BLaER1 (cell line): ENCODE data around the gene ARPP19.
"Not testable (repeated sequence)": the region's sequence is repeated elsewhere in the genome, so short reads cannot be mapped to it uniquely, and the experiment has no call there.

Experiments
- H3K27ac ChIP-seq: shearing (Covaris generic); formaldehyde crosslinking; 2 replicates; pipeline ENCODE4 v1.8.1; 2022
- H3K27me3 ChIP-seq: shearing (Covaris generic); formaldehyde crosslinking; 2 replicates; pipeline ENCODE4 v1.8.1; 2022
- H3K36me3 ChIP-seq: shearing (Covaris generic); formaldehyde crosslinking; 2 replicates; pipeline ENCODE4 v1.8.1; 2022
- H3K4me1 ChIP-seq: shearing (Covaris generic); formaldehyde crosslinking; 2 replicates; pipeline ENCODE4 v1.8.1; 2022
- H3K4me2 ChIP-seq: shearing (Covaris generic); formaldehyde crosslinking; 2 replicates; pipeline ENCODE4 v1.8.1; 2022
- H3K4me3 ChIP-seq: shearing (Covaris generic); formaldehyde crosslinking; 2 replicates; pipeline ENCODE4 v1.8.1; 2022
- H3K9ac ChIP-seq: shearing (Covaris generic); formaldehyde crosslinking; 2 replicates; pipeline ENCODE4 v1.8.1; 2022
- H3K9me3 ChIP-seq: shearing (Covaris generic); formaldehyde crosslinking; 2 replicates; pipeline ENCODE4 v1.8.1; 2022
- H4K20me1 ChIP-seq: shearing (Covaris generic); formaldehyde crosslinking; 2 replicates; pipeline ENCODE4 v1.8.1; 2022
- Cebpa-rat ChIP-seq: shearing (Covaris generic); IDR thresholded peaks from 2 replicates; pipeline ENCODE4 v1.8.1; 2022

The ARPP19 gene

DNA sequence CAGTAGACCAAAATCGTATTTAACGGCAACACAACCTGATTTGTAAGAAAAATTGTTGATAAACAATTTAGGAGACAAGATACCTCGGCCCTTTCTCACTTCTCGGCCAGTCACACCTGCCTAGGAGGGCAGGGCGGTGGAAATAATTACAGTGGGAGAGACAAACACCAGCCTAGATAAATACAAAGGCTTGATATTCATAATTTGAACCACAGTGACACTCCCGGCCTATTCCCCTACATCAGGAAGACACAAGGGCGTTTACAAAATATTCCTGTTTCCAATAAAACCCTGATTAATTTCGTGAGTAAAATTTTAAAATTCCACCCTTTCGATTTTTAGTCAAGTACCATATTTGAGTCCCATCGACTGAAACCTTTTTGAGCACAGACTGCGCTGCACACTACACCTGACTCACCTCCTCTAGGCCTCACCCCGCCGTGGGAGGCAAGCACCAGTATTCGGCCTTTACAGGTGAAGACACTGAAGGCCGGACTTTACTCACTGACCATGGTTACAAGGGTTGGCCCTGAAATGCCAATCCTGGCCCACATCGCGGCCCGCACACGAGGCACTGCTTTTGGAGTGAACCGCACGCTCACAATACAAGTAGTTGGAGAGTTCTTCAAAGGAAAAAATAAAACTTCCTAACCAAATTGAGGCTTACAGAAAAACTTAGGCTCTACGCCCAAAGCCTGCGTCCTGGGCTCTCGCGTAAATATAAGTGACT, 794 bp downstream of the ARPP19 start:
- H3K36me3 ChIP-seq, result peaks cover 19% of the 10 kb centered on the region
- peak overlapping the region; percentile 96 for H3K9ac ChIP-seq
- H3K9me3 ChIP-seq, result no peaks in the 10 kb centered on the region
- H3K4me3 ChIP-seq, result peak overlapping the region; percentile 81
- peaks cover 20% of the 10 kb centered on the region for H3K4me1 ChIP-seq
- H4K20me1 ChIP-seq, result peaks cover 53% of the 10 kb centered on the region
- H3K27me3 ChIP-seq, result no peaks in the 10 kb centered on the region
- H3K27ac ChIP-seq, result peak overlapping the region; percentile 91
- H3K4me2 ChIP-seq, result peak overlapping the region; percentile 82
- no peak for TF ChIP-seq Cebpa-rat

DNA sequence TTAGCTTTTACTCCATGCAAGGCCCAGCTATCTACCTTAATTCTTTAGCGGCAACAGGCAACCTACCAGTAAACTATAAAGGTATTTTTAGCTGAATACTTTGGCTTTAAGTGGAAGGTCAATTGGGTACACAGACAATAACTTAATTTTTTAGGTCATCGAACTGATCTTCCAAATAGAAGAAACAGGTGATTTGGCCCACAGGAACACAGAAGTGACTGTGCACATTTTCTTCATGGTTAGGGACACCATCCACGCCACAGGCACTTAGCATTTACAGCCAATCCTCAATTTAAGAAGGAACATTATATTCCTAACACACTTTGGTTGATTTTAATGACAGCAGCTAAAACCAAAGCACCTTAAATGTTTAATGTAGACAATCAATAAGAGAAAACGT, 1.9 kb downstream of the ARPP19 start:
- Histone ChIP-seq H3K4me3 (peak overlapping the region; percentile 81), H3K9me3 (no peaks in the 10 kb centered on the region), H3K27me3 (no peaks in the 10 kb centered on the region), H3K4me1 (peaks cover 20% of the 10 kb centered on the region), H3K9ac (peak overlapping the region; percentile 96), H3K36me3 (peaks cover 27% of the 10 kb centered on the region), H3K27ac (no peak overlapping the region), H4K20me1 (peaks cover 64% of the 10 kb centered on the region), H3K4me2 (peak overlapping the region; percentile 82)
- TF ChIP-seq Cebpa-rat, result no peak

DNA sequence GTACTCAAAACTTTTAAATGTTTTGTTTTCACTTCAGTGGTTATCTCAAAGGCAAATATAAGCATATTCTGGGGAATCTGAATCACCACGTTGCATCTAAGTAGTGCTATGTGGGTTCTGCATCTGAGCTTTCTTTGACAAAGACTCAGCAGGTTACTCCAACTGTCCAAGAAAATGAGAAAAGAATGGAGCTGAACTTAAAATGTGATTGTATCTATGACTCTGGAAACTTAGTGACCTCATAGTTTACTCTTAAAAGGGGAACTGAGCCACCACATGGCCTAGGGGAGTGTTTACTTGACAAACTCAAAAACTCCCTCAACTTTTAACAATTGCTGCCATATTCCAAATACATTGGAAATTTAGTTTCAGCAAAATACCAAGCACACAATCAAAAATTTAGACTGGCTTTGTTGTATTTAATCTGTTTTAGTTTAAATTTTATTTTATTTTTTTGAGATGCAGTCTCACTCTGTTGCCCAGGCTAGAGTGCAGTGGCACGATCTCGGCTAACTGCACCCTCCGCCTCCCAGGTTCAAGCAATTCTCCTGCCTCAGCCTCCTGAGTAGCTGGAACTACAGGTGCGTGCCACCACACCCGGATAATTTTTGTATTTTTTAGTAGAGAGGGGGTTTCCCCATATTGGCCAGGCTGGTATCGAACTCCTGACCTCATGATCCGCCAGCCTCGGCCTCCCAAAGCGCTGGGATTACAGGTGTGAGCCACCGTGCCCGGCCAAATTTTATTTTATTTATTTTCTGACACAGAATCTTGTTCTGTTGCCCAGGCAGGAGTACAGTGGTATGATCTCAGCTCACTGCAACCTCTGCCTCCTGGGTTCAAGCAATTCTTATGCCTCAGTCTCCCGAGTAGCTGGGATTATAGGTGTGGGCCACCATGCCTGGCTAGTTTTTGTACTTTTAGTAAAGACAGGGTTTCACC, 3.1 kb downstream of the ARPP19 start:
- Histone ChIP-seq H4K20me1 (peaks cover 76% of the 10 kb centered on the region), H3K4me2 (peak overlapping the region; percentile 82), H3K4me1 (peaks cover 20% of the 10 kb centered on the region), H3K36me3 (peaks cover 29% of the 10 kb centered on the region)
- H3K27me3 ChIP-seq, H3K27ac ChIP-seq, H3K9me3 ChIP-seq, H3K4me3 ChIP-seq, H3K9ac ChIP-seq: not testable (repeated sequence)

DNA sequence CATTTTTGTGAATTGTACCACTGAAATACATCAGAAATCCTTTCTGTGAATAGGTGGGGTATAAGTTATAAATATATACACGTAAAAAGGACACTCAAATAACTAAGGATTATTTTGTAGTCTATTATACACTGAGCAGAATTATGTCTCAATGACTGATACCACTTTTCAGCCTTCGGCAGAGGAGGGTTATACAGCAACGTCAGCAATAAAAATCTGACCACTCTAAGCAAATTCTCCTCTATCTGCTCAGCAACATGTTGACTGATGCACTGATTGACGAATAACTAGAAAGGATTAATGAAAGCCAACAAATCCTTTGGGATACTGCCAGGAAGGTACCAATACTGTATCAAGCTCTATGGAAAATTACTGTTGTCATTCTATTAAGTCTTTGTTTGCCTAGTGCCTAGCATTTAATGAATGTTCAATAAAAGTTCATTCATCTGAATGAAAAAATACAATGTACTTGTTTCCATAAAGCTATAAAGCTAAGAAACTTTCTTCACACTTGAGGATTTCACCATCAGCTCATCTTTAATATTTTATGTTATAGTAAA, 5.2 kb downstream of the ARPP19 start:
- no peaks in the 10 kb centered on the region for H3K27me3 ChIP-seq
- H3K9ac ChIP-seq, result no peak overlapping the region
- no peak overlapping the region for H3K27ac ChIP-seq
- peaks cover 97% of the 10 kb centered on the region for H4K20me1 ChIP-seq
- no peaks in the 10 kb centered on the region for H3K9me3 ChIP-seq
- H3K4me3 ChIP-seq, result no peak overlapping the region
- H3K4me2 ChIP-seq, result no peak overlapping the region
- no peak for TF ChIP-seq Cebpa-rat
- peaks cover 20% of the 10 kb centered on the region for H3K4me1 ChIP-seq
- H3K36me3 ChIP-seq, result peaks cover 48% of the 10 kb centered on the region

DNA sequence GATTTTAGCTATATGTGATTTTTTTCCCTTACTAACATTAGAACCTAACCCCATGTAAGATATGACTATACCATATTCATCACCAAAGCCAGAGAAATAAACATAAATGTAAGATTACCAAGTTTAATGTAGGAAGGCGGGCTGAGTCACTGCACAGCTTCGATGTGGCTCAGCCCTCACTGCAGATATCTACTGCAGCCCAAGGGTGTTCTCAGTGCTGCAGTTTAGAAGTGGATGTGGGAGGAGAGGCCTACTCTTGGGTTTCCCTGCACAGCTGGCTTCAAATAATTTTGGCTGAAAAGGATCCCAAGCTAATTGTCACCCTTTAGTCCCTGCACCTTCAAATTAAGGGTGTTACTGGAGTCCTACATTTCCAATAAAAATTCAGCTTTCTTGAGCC, 9.3 kb downstream of the ARPP19 start:
- Histone ChIP-seq H4K20me1 (peaks cover 99% of the 10 kb centered on the region), H3K27ac (no peak overlapping the region), H3K36me3 (peaks cover 61% of the 10 kb centered on the region), H3K9ac (no peak overlapping the region), H3K4me2 (no peak overlapping the region), H3K4me1 (0 out of 2 replicates have a peak, but pooled peaks cover 4% of the 10 kb centered on the region), H3K27me3 (no peaks in the 10 kb centered on the region), H3K4me3 (no peak overlapping the region), H3K9me3 (no peaks in the 10 kb centered on the region)
- TF ChIP-seq Cebpa-rat, result no peak

DNA sequence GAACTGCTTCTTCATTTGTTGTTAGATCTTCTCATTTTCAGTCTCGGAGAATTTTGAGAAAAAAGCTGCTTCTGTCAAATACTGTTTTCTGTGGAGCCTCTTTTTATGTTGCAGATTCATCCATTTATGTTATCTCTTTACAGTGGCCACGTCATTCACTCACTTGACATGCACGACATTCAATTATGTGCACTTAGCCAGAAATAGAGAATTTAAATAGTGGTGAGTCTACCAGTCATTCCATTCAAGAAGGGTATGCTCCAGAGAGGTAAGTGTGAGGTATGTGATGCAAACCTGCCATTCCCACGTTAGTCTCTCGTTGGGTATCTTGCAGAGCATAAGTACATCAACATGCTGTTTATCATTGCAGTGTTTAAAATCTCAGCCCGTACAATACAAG, 9.8 kb downstream of the ARPP19 start:
- no peak overlapping the region for H3K4me3 ChIP-seq
- H3K4me1 ChIP-seq, result 0 out of 2 replicates have a peak, but pooled peaks cover 4% of the 10 kb centered on the region
- no peaks in the 10 kb centered on the region for H3K27me3 ChIP-seq
- H3K27ac ChIP-seq, result no peak overlapping the region
- no peak overlapping the region for H3K4me2 ChIP-seq
- H4K20me1 ChIP-seq, result peaks cover 99% of the 10 kb centered on the region
- no peaks in the 10 kb centered on the region for H3K9me3 ChIP-seq
- no peak for TF ChIP-seq Cebpa-rat
- H3K9ac ChIP-seq, result no peak overlapping the region
- peaks cover 61% of the 10 kb centered on the region for H3K36me3 ChIP-seq

DNA sequence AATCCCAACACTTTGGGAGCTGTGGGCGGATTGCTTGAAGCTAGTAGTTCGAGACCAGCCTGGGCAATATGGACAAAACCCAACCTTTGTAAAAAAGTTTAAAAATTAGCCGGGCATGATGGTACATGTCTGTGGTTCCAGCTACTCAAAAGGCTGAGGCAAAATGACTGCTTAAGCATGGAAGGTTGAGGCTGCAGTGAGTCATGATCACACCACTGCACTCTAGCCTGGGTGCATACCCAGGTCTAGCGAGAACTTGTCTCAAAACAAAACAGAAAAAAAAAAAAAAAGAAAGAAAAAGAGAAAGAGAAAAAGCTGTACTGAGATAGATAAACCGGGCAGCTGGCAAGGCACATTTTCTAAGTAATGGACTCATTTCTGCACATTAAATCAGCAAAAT, 10.6 kb downstream of the ARPP19 start:
- Histone ChIP-seq H3K9me3 (no peaks in the 10 kb centered on the region), H4K20me1 (peaks cover 99% of the 10 kb centered on the region), H3K4me1 (0 out of 2 replicates have a peak, but pooled peaks cover 4% of the 10 kb centered on the region), H3K27me3 (no peaks in the 10 kb centered on the region), H3K36me3 (peaks cover 62% of the 10 kb centered on the region), H3K4me2 (no peak overlapping the region), H3K27ac (no peak overlapping the region), H3K4me3 (no peak overlapping the region), H3K9ac (no peak overlapping the region)
- no peak for TF ChIP-seq Cebpa-rat

DNA sequence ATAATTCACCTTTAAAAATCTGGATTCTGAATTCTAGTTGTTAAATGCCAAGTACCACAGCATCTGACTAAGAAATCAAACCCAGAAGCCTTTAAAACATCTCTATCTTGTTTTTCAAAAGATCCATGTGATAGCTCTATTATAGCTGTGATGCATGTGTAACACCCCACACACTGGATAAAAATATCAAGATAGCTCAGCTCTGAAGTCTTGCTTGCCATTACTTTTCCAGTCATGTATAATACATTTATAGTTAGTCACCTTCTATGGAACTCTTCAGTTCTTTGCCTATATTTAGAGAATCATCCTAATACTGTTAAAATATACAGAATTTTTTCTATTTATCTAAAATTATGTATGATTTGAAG, 11.6 kb downstream of the ARPP19 start:
- no peak overlapping the region for H3K9ac ChIP-seq
- H3K4me2 ChIP-seq, result no peak overlapping the region
- peaks cover 99% of the 10 kb centered on the region for H4K20me1 ChIP-seq
- H3K27ac ChIP-seq, result no peak overlapping the region
- H3K9me3 ChIP-seq, result no peaks in the 10 kb centered on the region
- H3K27me3 ChIP-seq, result no peaks in the 10 kb centered on the region
- no peak for TF ChIP-seq Cebpa-rat
- H3K4me1 ChIP-seq, result 0 out of 2 replicates have a peak, but pooled peaks cover 4% of the 10 kb centered on the region
- no peak overlapping the region for H3K4me3 ChIP-seq
- H3K36me3 ChIP-seq, result peaks cover 61% of the 10 kb centered on the region

DNA sequence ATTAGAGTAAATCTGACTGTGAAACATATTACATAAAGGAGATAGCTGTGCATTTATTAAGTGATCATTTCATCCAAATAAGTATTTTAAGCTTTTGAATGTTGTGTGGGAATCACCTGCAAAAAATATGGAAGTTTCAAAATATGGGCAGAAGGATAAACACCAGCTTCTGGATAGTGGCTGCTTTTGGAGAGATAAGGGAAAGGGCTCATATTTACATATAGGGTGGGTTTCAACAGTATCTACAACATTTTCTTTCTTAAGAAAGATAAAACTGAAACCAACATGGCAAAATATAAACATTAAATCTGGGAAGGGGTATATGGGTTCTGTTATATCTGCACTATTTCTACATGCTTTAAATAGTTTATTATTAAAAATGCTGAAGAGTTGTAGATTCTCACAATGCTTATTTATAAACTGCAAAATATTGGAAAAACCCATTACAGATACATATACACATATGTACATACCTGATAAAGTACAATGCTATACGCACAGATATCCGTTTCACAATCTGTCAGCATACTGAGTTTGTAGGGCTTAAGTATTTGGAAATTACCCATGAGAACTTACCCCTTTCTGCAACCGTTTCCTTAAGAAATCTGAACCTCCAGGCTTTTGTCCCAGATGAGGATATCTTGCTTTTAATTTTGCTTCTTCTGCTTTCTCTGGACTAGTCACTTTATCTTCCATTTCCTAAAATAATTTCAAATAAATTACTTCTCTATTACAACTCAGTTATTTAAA, 12.1 kb downstream of the ARPP19 start:
- Histone ChIP-seq H3K9ac (no peak overlapping the region), H3K4me2 (no peak overlapping the region), H3K9me3 (no peaks in the 10 kb centered on the region), H3K27ac (no peak overlapping the region), H3K36me3 (peaks cover 66% of the 10 kb centered on the region), H3K4me3 (no peak overlapping the region), H3K4me1 (0 out of 2 replicates have a peak, but pooled peaks cover 4% of the 10 kb centered on the region), H3K27me3 (no peaks in the 10 kb centered on the region), H4K20me1 (peaks cover 99% of the 10 kb centered on the region)
- TF ChIP-seq Cebpa-rat, result no peak
